CD4-positive, alpha-beta T cell treated with Interleukin-21 for 1 hour (primary cell): Measurements from ENCODE around the gene INSRR.

ENCODE experiments used
- DNase-seq: peaks from one replicate; pipeline ENCODE4 v3.0.0-alpha.2; 2020

The INSRR gene

DNA sequence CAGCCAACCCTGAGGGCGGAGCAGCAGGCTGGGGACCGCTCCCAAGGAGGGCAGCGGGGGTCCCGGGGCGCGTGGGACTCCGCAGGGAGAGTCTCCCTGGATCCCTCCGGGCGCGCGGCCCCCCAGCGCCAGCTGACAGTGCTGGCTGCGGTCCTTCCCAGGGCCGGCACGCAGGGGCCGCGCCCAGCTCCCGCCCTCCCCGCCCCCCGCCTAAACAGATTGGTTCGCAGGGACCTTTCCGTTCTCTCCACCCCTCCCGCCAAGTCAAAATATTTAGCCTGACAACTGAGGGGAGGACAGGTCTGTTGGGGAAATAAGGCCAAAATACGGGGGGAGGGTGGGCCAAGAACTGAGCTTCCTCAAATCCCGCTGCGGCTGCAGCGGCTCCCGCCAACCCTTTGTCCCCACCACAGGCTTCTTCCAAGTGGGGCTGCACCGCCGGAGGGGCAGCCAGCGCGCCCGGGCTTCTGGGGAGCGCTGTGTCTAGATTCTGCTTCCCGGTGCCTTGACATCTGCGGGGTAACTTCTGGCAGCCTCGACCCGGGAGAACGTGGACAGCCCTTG, at the start of gene INSRR:
Gene INSRR, minus strand, starts transcription at position 159 of the 564 bp plus-strand sequence. CDS start 496 bp downstream, outside the sequence.
- no peak for DNase-seq

GRCh38 chr1:156908541-156908940, 49.6 kb upstream of the INSRR start:
- no peak for DNase-seq

- no peak for DNase-seq
Observed at GRCh38 chr1:156906206-156906906, 47.4 kb upstream of the INSRR start.

GRCh38 chr1:156905651-156906050, 46.7 kb upstream of the INSRR start:
- DNase-seq, result no peak

- no peak for DNase-seq
Observed at GRCh38 chr1:156905176-156905575, 46.3 kb upstream of the INSRR start.

GRCh38 chr1:156904187-156904959, 45.5 kb upstream of the INSRR start:
- DNase-seq, result no peak

- DNase-seq, result no peak
Observed at GRCh38 chr1:156903328-156904091, 44.6 kb upstream of the INSRR start.

DNA sequence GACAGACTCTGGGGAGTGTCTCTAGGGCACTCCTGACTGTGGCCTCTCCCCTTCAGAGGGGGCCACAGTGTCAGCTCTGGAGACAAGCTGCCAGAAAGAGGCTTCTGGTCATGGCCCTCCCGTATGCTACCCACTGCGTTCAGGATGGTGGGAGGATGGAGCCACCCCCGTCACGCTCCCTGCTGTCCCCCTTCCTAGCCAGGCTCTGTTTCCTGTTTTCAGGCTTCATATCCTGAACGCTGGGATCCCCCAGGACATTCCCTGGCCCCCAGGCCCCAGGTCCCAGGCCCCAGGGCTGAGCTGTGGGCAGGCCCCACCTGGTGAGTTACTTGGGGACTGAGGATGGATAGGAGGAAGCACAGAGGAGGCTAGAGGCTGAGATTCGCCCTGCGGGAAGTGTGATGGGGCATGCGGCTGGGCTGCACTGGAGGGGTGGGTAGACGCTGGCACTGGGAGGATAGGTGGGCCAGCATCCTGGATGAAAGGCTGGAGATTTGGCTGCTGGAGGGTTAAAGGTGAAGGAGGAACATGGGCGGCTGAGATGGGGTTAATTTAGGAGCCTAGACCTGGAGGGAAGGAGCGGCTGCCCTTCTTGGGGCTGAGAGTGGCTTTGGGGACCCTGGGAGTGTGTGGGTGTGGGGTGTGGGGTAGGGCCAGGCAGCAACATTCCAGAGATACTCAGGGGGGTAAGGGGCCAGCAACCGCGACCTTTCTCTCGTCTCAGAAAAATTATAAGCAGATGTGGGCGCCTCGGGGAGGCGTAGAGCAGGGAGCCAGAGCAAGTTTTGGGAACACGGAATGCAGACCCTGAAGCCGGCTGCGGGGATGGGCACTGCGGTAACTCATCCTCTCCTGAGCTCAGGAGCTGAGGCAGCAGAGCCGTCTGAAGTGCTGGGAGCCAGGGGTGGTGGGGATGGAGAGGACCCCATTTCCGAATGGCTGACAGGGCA, 43.3 kb upstream of the INSRR start:
- no peak for DNase-seq

DNA sequence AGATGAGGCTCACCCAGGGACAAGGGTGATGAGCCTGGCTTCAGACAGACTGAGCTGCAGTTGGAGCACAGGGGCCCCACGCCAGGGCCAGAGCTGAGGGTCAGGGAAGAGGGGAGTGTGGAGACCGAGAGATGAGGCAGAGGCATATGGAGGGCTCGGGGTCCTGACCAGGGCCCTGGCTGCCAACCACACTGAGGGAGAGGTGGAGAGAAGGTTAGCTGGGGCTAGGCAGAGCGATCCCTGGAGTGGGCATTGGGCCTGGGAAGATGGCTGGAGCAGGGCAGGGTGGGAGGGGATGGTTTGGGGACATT, 42.6 kb upstream of the INSRR start:
- no peak for DNase-seq

DNA sequence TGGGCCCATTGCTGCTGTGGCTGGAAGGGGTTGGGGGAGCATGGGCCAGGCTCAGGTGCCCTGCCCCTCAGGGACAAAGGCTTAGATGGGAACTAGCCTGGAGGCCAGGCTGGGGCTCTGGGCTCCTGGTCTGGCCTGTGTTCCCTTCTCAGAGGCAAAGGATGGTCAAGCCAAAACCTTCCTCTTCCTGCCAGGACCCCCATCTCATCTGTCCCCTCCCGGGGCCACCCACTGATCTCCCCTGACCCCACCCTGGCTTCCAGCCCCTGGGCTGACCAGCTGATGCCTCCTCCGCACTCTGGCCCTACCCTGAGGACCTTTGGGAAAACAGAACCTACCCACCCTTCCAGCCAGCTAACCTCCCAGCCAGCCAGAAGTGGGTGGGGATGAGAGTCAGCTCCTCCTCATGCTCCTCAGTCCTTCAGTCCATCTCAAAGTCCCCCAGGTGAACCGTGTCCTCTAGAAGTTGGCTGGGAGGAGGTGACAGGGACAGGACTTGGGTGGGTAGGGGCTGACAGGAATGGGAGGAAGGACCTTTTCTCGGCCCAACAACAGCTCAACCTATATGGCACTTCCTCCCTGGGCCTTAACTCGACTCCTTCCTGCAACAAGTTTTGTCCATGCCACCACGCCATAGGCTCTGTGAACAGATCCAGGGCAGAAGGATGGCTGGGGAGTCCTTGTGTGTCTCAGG, 42.1 kb upstream of the INSRR start:
- DNase-seq, result no peak

DNA sequence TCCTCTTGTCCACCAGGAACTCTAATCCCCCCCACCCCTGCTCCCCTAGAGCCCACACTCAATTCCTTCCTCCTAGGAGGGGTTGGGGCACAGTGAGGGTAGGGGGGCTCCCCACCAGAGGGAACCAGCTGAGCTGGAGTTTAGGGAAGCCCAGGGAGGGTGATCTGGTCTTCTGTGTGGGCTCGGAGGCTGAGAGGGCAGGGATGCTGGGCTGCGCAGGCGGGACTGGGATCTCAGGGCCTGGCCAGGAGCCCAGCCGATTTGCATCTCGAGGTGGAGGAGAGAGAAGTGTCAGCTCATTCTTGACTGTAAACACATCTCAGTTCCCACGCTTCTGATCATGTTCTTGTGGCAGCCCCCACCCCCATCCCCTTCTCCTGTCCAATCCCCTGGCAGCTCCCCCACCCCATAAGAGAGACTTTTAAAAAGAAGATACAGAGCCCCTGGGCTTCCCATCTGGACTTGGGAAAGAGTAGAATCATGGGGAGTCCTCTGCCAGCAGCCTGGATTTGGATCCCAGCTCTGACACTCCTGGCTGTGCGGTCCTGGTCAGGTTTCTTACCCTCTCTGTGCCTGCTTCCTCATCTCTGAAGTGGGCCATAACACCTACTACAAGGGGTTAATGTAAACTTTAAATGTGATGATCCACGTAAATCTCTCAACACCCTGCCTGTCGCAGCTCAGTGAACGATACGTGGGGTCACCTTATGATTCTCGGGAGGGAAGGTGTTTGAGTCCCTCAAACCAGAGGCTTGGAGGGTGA, 41.2 kb upstream of the INSRR start:
- no peak for DNase-seq

GRCh38 chr1:156898971-156899664, 40.2 kb upstream of the INSRR start:
- DNase-seq, result no peak

- DNase-seq, result no peak
Observed at GRCh38 chr1:156898161-156898566, 39.2 kb upstream of the INSRR start.

GRCh38 chr1:156897078-156897825, 38.3 kb upstream of the INSRR start:
- no peak for DNase-seq

DNA sequence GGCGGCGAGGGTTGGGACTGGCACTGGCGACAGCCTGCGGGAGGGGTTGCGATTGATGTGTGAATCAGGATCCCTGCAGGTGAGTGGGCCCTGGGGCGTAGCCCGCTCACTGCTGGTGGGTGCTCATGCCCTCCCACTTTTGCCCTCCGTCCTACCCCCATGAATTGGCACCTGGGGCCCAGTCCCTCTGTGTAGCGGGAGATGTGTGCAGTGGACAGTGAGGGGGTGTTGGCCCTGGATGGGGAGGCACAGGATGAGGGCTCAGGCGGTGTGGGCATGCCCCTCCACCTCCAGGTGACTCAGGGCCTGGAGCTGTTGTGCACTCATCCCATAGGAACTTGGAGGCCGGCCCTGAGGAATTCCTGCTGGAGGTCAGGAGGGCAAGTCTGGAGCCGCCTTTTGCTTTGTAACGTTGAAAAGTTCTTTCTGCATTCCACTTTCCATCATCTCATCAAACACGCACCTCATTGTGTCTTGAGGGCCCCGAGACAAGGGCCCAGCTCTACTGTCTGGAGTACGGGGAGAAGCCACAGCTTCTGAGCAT, 37.6 kb upstream of the INSRR start:
- no peak for DNase-seq

GRCh38 chr1:156895927-156896326, 37.0 kb upstream of the INSRR start:
- no peak for DNase-seq

GRCh38 chr1:156895455-156895812, 36.5 kb upstream of the INSRR start:
- DNase-seq, result no peak

DNA sequence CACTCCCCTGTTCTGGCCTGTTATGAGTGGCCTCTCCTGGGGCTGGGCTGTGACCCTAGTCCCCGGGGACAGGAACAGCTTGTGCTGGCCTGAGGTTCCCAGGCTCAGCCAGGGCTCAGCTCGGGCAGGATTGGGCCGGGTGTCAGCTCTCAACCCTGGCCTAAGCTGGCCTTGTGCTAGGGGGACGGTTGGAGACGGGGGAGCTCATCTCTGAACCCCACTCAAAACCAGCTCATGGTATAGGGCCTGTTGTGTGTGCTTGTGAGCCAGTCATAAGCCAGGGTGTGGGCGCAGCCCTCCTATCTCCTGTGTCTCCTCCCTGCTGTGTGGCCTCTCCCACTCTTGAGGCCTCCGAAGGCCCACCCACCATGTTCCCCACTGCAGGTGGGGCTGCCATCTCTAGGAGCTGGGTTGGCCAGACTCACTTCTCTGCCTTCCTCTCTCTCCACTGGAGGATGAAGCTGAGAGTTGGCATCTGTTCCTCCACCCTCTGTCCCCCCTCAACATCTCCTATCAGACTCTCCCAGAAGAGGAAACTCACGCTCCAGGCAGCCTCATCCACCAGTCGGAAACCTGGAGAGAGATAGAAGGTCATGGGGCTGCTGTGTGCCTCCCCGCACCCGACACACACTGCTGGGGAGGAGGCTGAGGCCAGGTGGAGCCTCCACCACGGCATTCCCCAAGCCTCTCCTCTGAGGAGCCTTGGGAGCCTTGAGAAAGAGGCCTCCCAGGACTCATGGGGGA, 36.0 kb upstream of the INSRR start:
- DNase-seq, result no peak

GRCh38 chr1:156894001-156894400, 35.1 kb upstream of the INSRR start:
- DNase-seq, result no peak
